ENCODE results near the gene FARP1. TPM values are rescaled to one million over a fixed set of nuclear protein-coding genes. Genes with fewer than 3 reads are reported as not detected.

FARP1 gene
- total RNA-seq, 1 experiment from 2014 or later: 96.6 TPM

DNA sequence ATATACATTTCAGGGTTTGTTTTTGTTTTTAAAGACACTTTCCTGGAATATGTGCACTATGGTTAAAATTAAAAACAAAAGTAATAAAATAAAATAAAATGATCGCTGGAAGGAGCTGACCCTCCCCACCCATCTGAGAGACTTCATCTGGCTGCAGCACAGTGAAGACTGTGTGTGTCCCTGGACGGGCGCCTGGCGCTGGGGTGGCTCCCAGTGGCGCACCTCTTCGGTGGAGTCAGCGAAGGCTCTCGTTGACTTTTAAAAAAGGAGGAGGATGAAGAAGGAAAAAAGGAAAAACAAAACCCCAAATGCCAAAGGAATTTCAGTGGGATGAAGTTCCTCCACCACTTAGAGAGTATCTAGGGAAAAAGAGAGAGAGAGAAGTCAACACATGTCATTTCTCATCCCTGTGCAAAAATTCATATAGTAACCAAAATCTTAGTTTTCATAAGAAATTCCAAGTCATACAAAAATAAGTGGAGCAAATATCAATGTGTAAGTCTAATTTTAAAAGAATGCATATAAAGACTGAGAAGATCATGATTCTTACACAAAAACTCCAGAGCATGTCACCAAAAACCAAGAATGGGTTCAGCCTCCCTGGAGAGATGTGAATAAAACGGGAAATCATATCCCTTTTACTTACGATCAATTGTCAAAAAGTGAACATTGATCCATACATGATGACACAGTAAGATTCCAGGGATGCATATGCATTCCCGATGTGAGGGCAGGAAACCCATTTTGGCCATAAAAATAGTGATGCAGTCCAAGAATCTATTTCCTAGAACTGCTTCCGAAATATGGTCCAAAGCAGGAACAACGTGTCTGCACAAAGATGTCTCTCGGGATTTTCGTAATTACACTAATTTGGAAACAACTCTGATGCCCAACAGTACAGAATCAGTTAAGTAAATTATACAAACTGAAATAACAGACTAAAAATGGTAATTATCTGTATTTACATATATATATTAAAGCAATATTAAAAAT lies 310.3 kb downstream of the FARP1 start:
- no peak for TF ChIP-seq RELA (CRISPR knock-in tag; IDR thresholded peaks at IDR 0.05; ENCODE audit: borderline replicate concordance)
- Mint-ChIP-seq H3K27ac (no peak overlapping the region), H3K27me3 (ENCODE audit: low read depth) (no peaks in the 10 kb centered on the region), H3K4me3 (no peak overlapping the region), H3K9me3 (no peaks in the 10 kb centered on the region), H3K4me1 (peaks cover 28% of the 10 kb centered on the region), H3K36me3 (peaks cover 51% of the 10 kb centered on the region)
- ATAC-seq: no peak
- POLR2A ChIA-PET: no interaction called here
- CTCF ChIA-PET: no interaction called here
- no peak for DNase-seq (ENCODE audit: low spot score)

- Mint-ChIP-seq H3K27ac (peak overlapping the region; percentile 82), H3K36me3 (peaks cover 42% of the 10 kb centered on the region), H3K27me3 (ENCODE audit: low read depth) (no peaks in the 10 kb centered on the region), H3K4me1 (peaks cover 25% of the 10 kb centered on the region), H3K9me3 (no peaks in the 10 kb centered on the region), H3K4me3 (no peak overlapping the region)
- CTCF ChIA-PET: interaction anchor here (0.7 to 2.0 kb wide), 7 partner anchors 8 to 599 kb away, joined by 3 to 8 read pairs (median 5); no protein-coding TSS in a partner anchor
- TF ChIP-seq FOXJ3 (CRISPR knock-in tag; IDR thresholded peaks at IDR 0.05; ENCODE audit: borderline replicate concordance) (no peak), FOXP4 (CRISPR knock-in tag; IDR thresholded peaks at IDR 0.05) (no peak), TEAD1 (CRISPR knock-in tag; IDR thresholded peaks at IDR 0.05) (no peak), ESRRA (CRISPR knock-in tag; IDR thresholded peaks at IDR 0.05; ENCODE audit: borderline replicate concordance) (no peak), MLX (CRISPR knock-in tag; IDR thresholded peaks at IDR 0.05) (no peak), SP1 (CRISPR knock-in tag; conservative IDR thresholded peaks at IDR 0.05) (no peak), ATF3 (CRISPR knock-in tag; conservative IDR thresholded peaks at IDR 0.05) (no peak)
- TF ChIP-seq, protein P1, sequence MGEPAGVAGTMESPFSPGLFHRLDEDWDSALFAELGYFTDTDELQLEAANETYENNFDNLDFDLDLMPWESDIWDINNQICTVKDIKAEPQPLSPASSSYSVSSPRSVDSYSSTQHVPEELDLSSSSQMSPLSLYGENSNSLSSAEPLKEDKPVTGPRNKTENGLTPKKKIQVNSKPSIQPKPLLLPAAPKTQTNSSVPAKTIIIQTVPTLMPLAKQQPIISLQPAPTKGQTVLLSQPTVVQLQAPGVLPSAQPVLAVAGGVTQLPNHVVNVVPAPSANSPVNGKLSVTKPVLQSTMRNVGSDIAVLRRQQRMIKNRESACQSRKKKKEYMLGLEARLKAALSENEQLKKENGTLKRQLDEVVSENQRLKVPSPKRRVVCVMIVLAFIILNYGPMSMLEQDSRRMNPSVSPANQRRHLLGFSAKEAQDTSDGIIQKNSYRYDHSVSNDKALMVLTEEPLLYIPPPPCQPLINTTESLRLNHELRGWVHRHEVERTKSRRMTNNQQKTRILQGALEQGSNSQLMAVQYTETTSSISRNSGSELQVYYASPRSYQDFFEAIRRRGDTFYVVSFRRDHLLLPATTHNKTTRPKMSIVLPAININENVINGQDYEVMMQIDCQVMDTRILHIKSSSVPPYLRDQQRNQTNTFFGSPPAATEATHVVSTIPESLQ (CRISPR knock-in tag; IDR thresholded peaks at IDR 0.05): no peak
- TF ChIP-seq, protein P2, sequence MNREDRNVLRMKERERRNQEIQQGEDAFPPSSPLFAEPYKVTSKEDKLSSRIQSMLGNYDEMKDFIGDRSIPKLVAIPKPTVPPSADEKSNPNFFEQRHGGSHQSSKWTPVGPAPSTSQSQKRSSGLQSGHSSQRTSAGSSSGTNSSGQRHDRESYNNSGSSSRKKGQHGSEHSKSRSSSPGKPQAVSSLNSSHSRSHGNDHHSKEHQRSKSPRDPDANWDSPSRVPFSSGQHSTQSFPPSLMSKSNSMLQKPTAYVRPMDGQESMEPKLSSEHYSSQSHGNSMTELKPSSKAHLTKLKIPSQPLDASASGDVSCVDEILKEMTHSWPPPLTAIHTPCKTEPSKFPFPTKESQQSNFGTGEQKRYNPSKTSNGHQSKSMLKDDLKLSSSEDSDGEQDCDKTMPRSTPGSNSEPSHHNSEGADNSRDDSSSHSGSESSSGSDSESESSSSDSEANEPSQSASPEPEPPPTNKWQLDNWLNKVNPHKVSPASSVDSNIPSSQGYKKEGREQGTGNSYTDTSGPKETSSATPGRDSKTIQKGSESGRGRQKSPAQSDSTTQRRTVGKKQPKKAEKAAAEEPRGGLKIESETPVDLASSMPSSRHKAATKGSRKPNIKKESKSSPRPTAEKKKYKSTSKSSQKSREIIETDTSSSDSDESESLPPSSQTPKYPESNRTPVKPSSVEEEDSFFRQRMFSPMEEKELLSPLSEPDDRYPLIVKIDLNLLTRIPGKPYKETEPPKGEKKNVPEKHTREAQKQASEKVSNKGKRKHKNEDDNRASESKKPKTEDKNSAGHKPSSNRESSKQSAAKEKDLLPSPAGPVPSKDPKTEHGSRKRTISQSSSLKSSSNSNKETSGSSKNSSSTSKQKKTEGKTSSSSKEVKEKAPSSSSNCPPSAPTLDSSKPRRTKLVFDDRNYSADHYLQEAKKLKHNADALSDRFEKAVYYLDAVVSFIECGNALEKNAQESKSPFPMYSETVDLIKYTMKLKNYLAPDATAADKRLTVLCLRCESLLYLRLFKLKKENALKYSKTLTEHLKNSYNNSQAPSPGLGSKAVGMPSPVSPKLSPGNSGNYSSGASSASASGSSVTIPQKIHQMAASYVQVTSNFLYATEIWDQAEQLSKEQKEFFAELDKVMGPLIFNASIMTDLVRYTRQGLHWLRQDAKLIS (CRISPR knock-in tag; IDR thresholded peaks at IDR 0.05; ENCODE audit: borderline replicate concordance): no peak
- POLR2A ChIA-PET: no interaction called here
- ATAC-seq (no peak), DNase-seq (ENCODE audit: low spot score) (no peak)
These were observed 311.5 kb downstream of the FARP1 start for GRCh38 chr13:98454389-98454881.

Measured in WTC11 (cell line).